HG03064 (cell line): Measurements from ENCODE around the gene TMEM134.
"Not testable (repeated sequence)": the region's sequence is repeated elsewhere in the genome, so short reads cannot be mapped to it uniquely, and the experiment has no call there.

Experiments used
- ATAC-seq: cut with Tn5 transposase; IDR thresholded peaks from one replicate; pipeline ENCODE4 v1.9.1; 2021; ENCODE audit warnings: low read depth; ENCODE audit not compliant: unreplicated experiment

The TMEM134 gene

GRCh38 chr11:67486481-67487195, 17.6 kb upstream of the TMEM134 start:
- no peak for ATAC-seq

DNA sequence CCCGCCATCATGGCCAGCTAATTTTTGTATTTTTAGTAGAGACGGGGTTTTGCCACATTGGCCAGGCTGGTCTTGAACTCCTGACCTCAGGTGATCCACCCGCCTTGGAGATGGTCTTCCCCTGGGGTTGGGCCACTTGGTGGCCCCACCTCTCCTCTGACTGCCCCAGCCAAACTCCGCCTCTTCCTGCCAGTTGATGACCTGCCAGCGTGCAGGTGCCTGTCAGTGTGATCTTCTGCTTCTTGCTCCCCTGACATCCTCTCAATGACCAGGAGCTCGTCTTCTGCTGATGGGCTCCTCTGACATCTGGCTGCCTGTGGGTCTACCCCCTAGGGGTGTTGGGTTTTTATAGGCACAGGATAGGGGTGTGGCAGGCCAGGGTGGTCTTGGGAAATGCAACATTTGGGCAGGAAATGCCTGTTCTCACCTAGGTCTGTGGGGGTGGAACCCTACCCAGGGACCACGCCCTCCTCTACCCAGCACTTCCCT, 16.9 kb upstream of the TMEM134 start:
- not testable (repeated sequence) for ATAC-seq

GRCh38 chr11:67484847-67485311, 15.8 kb upstream of the TMEM134 start:
- no peak for ATAC-seq

DNA sequence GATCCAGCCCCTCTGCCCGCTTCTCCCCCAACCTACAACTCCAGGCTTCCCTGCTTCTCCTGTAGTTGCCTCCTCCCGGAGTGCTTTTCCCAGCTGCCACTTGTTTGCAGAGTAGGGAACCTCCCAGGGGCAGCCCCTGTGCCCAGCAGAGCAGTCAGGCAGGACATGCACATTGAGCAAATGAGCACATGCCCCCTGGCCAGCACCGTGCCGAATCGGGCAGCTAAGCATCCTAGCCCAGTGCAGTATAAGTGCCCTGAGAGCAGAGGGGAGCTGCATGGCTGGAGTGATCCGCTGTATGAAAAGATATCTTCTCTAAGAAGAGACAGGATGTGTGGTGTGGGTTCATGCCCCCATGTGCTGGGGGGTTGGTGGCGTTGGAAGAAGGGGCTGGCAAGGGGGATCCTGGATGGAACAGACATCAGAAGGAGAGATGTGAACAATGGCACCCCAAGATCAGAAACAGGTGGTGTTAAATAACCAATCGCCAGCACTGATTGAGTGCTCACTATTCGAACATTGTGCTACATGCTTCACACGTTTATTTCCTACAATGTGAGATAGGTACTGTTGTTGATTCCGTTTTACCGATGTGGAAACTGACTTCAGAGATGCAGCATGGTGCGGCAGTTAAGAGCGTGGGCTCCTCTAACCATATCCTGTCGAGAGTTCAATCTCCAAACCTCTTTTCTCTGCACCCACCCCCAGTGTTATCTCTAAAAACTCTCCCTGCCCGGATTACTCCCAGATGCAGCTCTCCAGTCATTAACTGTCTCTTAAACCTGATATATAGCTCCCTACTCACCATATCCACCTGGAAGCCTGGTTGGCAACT, 15.0 kb upstream of the TMEM134 start:
- no peak for ATAC-seq

- ATAC-seq: peak; percentile 61
These were observed 14.1 kb upstream of the TMEM134 start, which contains the start of gene AIP for GRCh38 chr11:67482827-67483798. Gene AIP, plus strand, starts transcription at chr11:67483026. Its CDS starts 133 bp downstream, at chr11:67483159.

- ATAC-seq: no peak
These were observed 13.3 kb upstream of the TMEM134 start for GRCh38 chr11:67482275-67482826.

GRCh38 chr11:67477344-67478050, 8.4 kb upstream of the TMEM134 start:
- ATAC-seq: not testable (repeated sequence)

GRCh38 chr11:67476692-67477091, 7.6 kb upstream of the TMEM134 start:
- ATAC-seq: not testable (repeated sequence)

GRCh38 chr11:67472882-67473281, 3.8 kb upstream of the TMEM134 start:
- ATAC-seq: no peak

DNA sequence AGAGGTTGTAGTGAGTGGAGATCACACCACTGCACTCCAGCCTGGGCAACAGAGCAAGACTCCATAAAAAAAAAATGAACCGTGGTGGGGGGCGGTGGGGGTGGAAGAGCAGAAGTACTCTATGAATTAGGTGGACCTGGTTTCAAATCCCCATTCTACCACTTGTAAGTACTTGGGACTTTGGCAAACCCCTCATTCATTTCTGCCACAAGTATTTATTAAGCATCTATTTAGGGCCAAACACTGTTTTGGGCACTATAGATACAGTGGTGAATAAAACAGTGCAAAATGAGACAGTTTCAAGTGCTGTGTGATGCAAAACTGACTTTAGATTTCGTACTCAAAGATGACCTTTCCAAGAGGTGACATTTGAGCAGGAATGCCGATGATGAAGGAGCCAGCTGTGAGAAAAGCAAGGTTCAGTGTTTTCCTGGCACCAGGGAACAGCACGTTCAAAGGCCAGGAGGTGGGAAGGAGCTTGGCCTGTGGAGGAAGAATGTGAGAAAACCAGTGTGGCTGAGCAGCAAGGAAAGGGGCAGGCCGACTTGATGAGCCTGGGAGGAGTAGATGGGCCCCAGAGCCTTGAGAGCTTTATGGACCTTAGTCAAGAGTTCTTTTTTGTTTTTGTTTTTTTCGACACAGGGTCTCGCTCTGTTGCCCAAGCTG, 1.4 kb upstream of the TMEM134 start:
- ATAC-seq: no peak

DNA sequence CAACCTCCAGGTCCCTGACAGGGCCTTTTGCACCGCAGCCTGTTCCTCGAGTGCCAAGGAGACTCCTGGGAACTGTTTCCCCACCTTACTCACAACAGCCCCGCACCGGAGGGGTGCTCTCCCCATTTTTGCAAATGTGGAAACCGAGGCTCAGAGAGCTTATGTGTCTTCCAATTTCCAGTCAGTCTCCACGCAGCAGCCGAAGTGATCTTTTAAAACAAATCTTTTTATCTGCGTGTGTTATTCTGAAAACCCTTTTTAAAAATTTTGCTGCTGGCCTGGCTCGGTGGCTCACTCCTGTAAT, 409 bp upstream of the TMEM134 start:
- ATAC-seq: no peak

GRCh38 chr11:67468456-67468758, 644 bp downstream of the TMEM134 start:
- no peak for ATAC-seq

DNA sequence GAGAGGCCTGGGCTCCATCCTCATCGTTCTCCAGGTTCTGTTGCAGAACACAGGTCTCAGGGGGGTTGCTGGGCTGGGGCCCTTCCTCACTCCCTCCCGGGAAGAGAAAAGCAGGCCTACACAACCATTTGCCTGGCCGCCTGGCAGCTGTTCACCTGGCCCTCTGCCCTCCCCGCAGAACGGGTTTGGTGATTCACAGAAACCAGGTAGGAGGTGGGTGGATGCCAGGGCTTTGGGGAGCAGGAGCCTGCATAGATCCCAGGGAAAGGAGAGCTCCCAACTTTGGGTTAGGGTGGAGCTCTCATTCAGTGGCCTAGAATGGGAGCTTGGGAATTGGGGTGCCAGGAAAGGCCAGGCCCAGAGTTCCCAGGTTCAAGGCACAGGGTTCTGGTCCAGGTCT, 995 bp downstream of the TMEM134 start:
- no peak for ATAC-seq

DNA sequence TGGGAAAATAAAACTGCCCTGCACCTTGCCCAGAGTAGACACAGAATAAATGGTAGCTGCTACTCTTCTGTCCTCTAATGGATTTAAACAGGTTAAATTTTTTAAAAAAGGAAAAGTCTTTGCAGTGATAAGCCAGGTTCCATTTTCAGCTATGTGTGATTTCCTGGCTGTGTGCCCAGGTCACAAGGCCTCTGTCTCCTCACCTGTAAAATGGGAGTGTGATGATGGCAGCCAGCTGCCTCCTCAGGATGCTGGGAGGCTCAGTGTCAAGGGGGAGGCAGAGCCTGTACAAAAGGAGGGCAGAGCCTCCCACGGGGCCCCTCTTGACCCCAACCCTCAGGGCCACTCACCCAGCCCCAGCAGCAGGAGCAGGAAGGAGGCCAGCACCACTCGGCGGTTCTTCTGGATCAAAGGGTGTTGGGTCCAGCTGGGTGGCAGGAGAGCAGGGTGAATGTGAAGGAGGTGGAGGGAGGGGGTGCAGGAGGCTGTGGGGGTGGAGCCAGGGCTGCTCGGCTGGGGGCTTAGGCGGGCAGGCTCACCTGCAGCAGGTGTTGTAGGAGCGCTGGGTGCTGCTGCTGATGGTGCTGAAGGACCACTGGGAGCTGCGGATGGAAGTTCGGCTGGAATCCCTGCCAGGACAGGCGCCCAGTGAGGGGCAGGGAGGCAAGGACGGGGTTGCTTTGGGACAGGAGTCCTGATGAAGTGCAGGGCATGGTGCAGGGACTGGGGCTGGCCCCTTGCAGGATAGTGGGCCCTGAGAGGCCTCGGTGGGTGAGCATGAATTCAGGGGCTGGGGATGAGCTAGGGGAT, 1.9 kb downstream of the TMEM134 start:
- ATAC-seq: no peak

- no peak for ATAC-seq
These were observed 2.7 kb downstream of the TMEM134 start for GRCh38 chr11:67466367-67466766.

DNA sequence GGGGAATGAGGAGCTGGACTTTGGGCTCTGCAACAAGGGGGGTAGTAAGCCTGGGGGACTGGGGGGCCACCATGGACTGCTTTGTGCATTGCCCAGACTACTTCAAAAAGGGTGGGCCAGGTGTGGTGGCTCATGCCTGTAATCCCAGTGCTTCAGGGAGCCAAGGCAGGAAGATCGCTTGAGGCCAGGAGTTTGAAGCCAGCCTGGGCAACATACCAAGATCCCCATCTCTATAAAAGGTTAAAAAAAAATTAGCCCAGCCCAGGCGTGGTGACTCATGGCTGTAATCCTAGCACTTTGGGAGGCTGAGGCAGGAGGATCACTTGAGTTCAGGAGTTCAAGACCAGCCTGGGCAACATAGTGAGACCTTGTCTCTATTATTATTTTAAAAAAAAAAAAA, 3.5 kb downstream of the TMEM134 start:
- ATAC-seq: not testable (repeated sequence)

- no peak for ATAC-seq
These were observed 3.9 kb downstream of the TMEM134 start for GRCh38 chr11:67465189-67465510.

DNA sequence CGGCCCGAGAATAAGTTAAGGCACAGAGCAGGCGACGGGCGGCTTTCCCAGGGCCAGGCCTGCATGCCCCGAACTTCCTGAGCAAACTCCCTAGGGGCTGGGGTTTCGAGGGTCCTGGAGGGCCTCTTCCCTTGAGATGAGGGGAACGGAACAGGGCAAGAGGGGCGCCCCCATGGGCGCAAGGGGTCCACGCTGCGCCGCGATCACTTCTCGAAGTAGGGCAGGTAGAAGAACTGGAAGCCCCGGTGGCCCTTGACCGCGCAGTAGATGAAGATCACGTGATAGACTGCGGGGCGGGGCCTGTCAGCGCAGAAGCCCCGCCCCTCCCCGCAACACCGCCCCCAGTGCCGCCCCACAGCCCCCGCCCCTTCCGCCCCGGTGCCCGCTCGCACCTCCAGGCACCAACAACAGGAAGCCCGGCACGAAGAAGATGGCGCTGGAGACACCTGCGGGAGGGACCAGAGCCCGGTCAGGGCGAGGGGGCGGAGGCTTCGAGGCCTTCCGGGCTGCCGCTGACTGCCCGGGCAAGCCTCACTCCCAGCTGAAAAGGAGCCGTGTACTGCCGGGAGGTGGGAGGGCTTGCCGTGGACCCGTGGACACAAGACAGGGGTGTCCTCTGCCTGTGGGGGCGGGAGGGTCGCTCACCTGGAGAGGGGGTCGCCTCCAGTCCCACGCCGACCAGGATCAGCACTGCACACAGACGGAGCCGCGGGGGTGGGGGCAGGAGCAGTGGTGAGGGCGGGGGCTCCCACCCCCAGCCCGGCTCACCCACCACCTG, 4.5 kb downstream of the TMEM134 start:
- no peak for ATAC-seq
